Adrenal gland (tissue), 12 donors: ENCODE data around the gene HOXA3. TPM values are rescaled to one million over a fixed set of nuclear protein-coding genes. Genes with fewer than 3 reads are reported as not detected.
A peak's percentile ranks its signal among the peaks of the same experiment; 100 is the strongest.

Experiments
- DNase-seq, 7 donors: peaks; one replicate each; pipeline ENCODE4 v3.0.0-alpha.2; 2019 to 2020
- H3K27ac ChIP-seq, 5 donors: fragments of 200-600 bp; sonication (generic) in 4 of 5; 1 replicate in 3 of 5; 2 replicates in 2 of 5; pipeline versions ENCODE4 v1.5.1 to v1.8.0; 2016 to 2020; ENCODE audit warnings: mild to moderate bottlenecking in 1 of 5
- H3K27me3 ChIP-seq: fragments of 200-600 bp; 2 replicates; pipeline ENCODE4 v1.8.0; 2021
- H3K36me3 ChIP-seq, 2 donors: fragments of 200-600 bp; replicated peaks in 1 of 2; 1 replicate in 1 of 2; 2 replicates in 1 of 2; pipeline versions ENCODE4 v1.5.1 to v1.8.0; 2018 to 2022
- H3K4me1 ChIP-seq, 2 donors: fragments of 200-600 bp; replicated peaks in 1 of 2; 1 replicate in 1 of 2; 2 replicates in 1 of 2; pipeline versions ENCODE4 v1.5.1 to v1.8.0; 2018 to 2021
- H3K4me3 ChIP-seq, 4 donors: fragments of 200-600 bp; sonication (generic) in 3 of 4; one replicate each; pipeline ENCODE4 v1.5.1; 2016 to 2018
- H3K9me3 ChIP-seq, 3 donors: fragments of 200-600 bp; sonication (generic) in 1 of 3; replicated peaks in 1 of 3; 1 replicate in 2 of 3; 2 replicates in 1 of 3; pipeline versions ENCODE4 v1.5.1 to v1.8.0; 2016 to 2021
- CTCF ChIP-seq, 6 experiments: fragments of 450-650 bp in 4 of 6; fragments of 200-600 bp in 2 of 6; sonication (generic) in 1 of 6; IDR thresholded peaks; 1 replicate in 5 of 6; 2 replicates in 1 of 6; pipeline versions ENCODE4 v1.5.1 to v1.8.0; 2016 to 2021; ENCODE audit warnings: antibody characterized with exemption in 6 of 6, mild to moderate bottlenecking in 2 of 6, moderate library complexity in 1 of 6
- POLR2A ChIP-seq, 2 donors: fragments of 450-650 bp; IDR thresholded peaks; one replicate each; pipeline ENCODE4 v1.6.1; 2017; ENCODE audit warnings: antibody characterized with exemption in 2 of 2, mild to moderate bottlenecking in 2 of 2, moderate library complexity in 1 of 2
- WGBS, 4 donors: extraction: QIAGEN DNeasy Blood & Tissue Kit in 2 of 4; methylation state at CpG; one replicate each; pipeline versions ENCODE4 v1.1.5 to v1.1.7; 2013 to 2017; 5-methylcytosine and 5-hydroxymethylcytosine counted together
- intact Hi-C, 2 donors: fragments of 100-400 bp; cut with DNase I; formaldehyde crosslinking; loops; one replicate each; pipeline versions ENCODE4 v1.14.1 to v1.15.0; 2022 to 2023
- polyA plus RNA-seq, 3 donors: library from polyadenylated mRNA; stranded (reverse); fragments of 200-250 nt in 2 of 3; fragments of 350-450 nt in 1 of 3; fragmentation: Illumina TruSeq in 1 of 3; extraction: RNeasy Lipid Tissue Mini Kit (QIAGEN cat#74804) in 1 of 3; gene quantifications; one replicate each; pipeline ENCODE4 v1.2.3, GENCODE V29; 2013 to 2014
- total RNA-seq, 9 donors: library from RNA; depleted of rRNA in 4 of 9; stranded (reverse); fragments of >200 nt in 4 of 9; fragments of 120-200 nt in 1 of 9; fragmentation: NEBNext Ultra II Directional in 1 of 9; extraction: Animal tissue kit (Norgen Biotek cat#: 25700) in 1 of 9; gene quantifications; one replicate each; pipeline versions ENCODE4 v1.1.0 to v1.2.4, GENCODE V29; 2013 to 2023
- donor health status: healthy with polysubstance abuse.
- donor health status: Bipolar disorder and iron deficiency.
- donor health status: DM: yes; HTN: yes; CAD: no.
- donor health status: DM: no; HTN: no; CAD: no.
- donor health status: DM: no; HTN: no; CAD: no.
- donor health status: DM: yes; HTN: yes; CAD: no.

HOXA3 gene
- total and polyA plus RNA-seq, 12 donors, result 1.0 to 32.7 (median 3.8) TPM

- DNase-seq, result peak in 1 of 7 donors; percentile 13
- TF ChIP-seq POLR2A (IDR thresholded peaks at IDR 0.05) (no peak), CTCF (IDR thresholded peaks at IDR 0.05) (no peak)
- Histone ChIP-seq H3K36me3 (no peaks in the 10 kb centered on the region), H3K4me1 (peaks cover 9 to 23% of the 10 kb centered on the region in 2 donors), H3K27ac (no peak overlapping the region), H3K27me3 (peaks cover 96% of the 10 kb centered on the region), H3K9me3 (no peaks in the 10 kb centered on the region), H3K4me3 (no peak overlapping the region)
- intact Hi-C loops, result loop anchor here in 1 of 2 donors (10.0 kb wide), 3 partner anchors 727 to 897 kb away; no protein-coding TSS in a partner anchor
- WGBS, 4 donors, result 26 to 32% (median 28%) methylated on average over 18 of the region's 18 CpGs
These were observed 45.0 kb upstream of the HOXA3 start for GRCh38 chr7:27197137-27198042.

GRCh38 chr7:27196287-27196767 is 43.9 kb upstream of the HOXA3 start:
- Histone ChIP-seq H3K4me1 (peaks cover 9 to 23% of the 10 kb centered on the region in 2 donors), H3K36me3 (no peaks in the 10 kb centered on the region), H3K9me3 (no peaks in the 10 kb centered on the region), H3K27me3 (peaks cover 96% of the 10 kb centered on the region), H3K4me3 (no peak overlapping the region), H3K27ac (no peak overlapping the region)
- no peak for TF ChIP-seq POLR2A (IDR thresholded peaks at IDR 0.05)
- peak; percentile 56 to 83 (median 74) for TF ChIP-seq CTCF (IDR thresholded peaks at IDR 0.05)
- WGBS, 4 donors, result 2 to 7% (median 3%) methylated on average over 6 of the region's 6 CpGs
- peak; percentile 73 to 94 (median 81) for DNase-seq
- intact Hi-C loops, result loop anchor here in 1 of 2 donors (10.0 kb wide), 3 partner anchors 728 to 898 kb away; no protein-coding TSS in a partner anchor

GRCh38 chr7:27194686-27195379 is 42.5 kb upstream of the HOXA3 start:
- Histone ChIP-seq H3K4me3 (no peak overlapping the region), H3K4me1 (peaks cover 9 to 17% of the 10 kb centered on the region in 2 donors), H3K27me3 (peaks cover 96% of the 10 kb centered on the region), H3K27ac (no peak overlapping the region), H3K9me3 (no peaks in the 10 kb centered on the region), H3K36me3 (no peaks in the 10 kb centered on the region)
- 34 to 46% (median 36%) methylated on average over 9 of the region's 9 CpGs for WGBS, 4 donors
- DNase-seq, result peak in 1 of 7 donors; percentile 21
- intact Hi-C loops, result loop anchor here in 1 of 2 donors (10.0 kb wide), 3 partner anchors 730 to 900 kb away; no protein-coding TSS in a partner anchor
- TF ChIP-seq POLR2A (IDR thresholded peaks at IDR 0.05) (no peak), CTCF (IDR thresholded peaks at IDR 0.05) (no peak)

DNA sequence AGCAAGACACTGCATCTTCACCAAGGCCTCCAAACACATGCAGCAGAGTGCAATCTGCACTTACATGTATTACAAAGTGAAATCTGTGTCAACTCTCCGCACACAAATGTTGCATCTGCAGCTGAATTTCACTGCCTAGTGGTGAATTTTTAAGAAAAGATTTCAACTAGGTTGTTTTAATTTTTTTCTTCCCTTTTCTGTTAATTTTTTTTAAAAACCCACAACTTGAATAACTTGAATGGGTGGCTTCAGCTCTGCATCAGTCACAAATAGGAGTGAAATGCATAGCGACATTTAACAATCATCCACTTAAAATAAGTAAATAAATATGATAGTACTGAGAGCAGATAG is 41.6 kb upstream of the HOXA3 start:
- H3K27me3 ChIP-seq, result peaks cover 100% of the 10 kb centered on the region
- peaks cover 9 to 15% of the 10 kb centered on the region in 2 donors for H3K4me1 ChIP-seq
- no peaks in the 10 kb centered on the region for H3K9me3 ChIP-seq
- 45 to 61% (median 52%) methylated on average over 2 of the region's 2 CpGs for WGBS, 4 donors
- H3K4me3 ChIP-seq, result no peak overlapping the region
- no peak for TF ChIP-seq CTCF (IDR thresholded peaks at IDR 0.05)
- TF ChIP-seq POLR2A (IDR thresholded peaks at IDR 0.05), result no peak
- no peaks in the 10 kb centered on the region for H3K36me3 ChIP-seq
- intact Hi-C loops, result loop anchor here in 1 of 2 donors (10.0 kb wide), 3 partner anchors 731 to 901 kb away; no protein-coding TSS in a partner anchor
- peak in 1 of 7 donors; percentile 6 for DNase-seq
- no peak overlapping the region for H3K27ac ChIP-seq
